Umbilical cord (tissue), 2 donors: Measurements from ENCODE around the gene VAT1. TPM values are rescaled to one million over a fixed set of nuclear protein-coding genes. Genes with fewer than 3 reads are reported as not detected.
"Not testable (repeated sequence)": the region's sequence is repeated elsewhere in the genome, so short reads cannot be mapped to it uniquely, and the experiment has no call there.

Source experiments
- DNase-seq: peaks from one replicate; pipeline ENCODE4 v3.0.0-alpha.2; 2015; ENCODE audit warnings: low spot score
- total RNA-seq: library from RNA; depleted of rRNA; stranded (reverse); fragments of >200 nt; gene quantifications from one replicate; pipeline ENCODE4 v1.2.3, GENCODE V29; 2014; ENCODE audit warnings: low replicate concordance; ENCODE audit not compliant: insufficient read depth

VAT1 gene
- total RNA-seq, 1 donor from 2014 or later: 38.8 TPM

DNA sequence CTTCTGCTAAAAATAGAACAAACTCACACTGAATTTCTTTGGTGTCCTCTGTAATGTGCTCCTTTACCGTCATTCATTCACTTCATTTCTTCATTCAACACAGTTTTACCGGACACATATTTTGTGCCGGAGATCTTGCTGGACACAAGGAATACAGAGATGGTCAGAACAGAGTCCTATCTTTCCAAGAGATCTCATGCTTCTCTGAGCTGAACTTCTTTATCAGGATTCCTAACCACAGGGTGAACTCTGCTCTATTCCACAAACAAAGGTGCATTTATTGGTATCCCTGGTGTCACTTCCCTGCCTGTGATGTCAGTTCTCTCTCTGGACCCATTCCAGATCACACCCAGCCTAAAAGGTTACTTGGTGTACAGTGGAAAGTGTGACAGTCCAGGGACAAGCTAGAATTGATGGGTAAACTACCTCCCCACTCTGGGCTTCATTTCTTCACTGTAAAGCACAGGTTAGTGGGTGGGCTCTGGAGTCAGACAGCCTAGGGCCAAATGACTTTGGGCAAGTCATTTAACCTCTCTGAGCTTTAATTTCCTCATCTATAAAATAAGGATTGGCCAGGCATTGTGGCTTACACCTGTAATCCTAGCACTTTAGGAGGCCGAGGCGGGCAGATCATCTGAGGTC lies 11.4 kb downstream of the VAT1 start:
- no peak for DNase-seq

DNA sequence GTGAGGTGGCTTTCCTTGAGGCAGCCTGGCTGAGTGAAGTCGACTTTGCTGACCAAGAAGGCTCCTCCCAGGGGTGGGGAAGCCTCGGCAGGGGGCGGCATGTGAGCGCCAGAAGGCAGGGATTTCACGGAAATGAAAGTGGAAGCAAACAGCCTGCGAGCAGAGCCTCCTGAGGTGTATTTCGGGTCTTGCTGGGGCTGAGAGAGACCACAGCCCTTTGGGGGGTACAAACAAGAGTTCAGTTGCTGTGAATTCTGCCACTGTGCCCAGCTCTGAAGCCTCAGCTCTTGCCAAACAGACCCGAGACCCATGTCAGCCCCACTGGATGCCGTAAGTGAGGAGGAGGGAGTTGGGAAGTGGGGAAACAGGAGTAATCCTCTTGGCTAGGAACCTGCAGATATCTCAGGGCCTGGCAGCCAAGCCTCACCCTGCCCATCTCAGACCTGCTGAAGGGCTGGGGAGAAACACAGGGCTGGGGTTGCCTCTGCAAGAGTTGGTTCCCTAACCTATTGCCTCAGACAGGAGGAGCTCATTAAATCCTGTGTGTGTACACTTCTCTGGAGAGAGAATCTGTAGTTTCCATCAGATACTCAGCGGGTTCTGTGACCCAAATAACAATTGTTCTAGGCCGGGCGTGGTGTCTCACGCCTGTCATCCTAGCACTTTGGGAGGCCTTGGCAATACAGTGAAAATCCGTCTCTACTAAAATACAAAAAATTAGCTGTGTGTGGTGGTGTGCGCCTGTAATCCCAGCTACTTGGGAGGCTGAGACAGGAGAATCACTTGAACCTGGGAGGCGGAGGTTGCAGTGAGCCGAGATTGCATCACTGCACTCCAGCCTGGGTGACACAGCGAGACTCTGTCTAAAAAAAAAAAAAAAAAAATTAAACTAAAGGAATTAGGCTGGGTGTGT lies 15.3 kb downstream of the VAT1 start, which contains the start of gene IFI35:
TSS of gene IFI35 (plus strand) at position 146 of the 913 bp plus-strand sequence. CDS start at position 310, 164 bp downstream.
- DNase-seq: peak; percentile 87

DNA sequence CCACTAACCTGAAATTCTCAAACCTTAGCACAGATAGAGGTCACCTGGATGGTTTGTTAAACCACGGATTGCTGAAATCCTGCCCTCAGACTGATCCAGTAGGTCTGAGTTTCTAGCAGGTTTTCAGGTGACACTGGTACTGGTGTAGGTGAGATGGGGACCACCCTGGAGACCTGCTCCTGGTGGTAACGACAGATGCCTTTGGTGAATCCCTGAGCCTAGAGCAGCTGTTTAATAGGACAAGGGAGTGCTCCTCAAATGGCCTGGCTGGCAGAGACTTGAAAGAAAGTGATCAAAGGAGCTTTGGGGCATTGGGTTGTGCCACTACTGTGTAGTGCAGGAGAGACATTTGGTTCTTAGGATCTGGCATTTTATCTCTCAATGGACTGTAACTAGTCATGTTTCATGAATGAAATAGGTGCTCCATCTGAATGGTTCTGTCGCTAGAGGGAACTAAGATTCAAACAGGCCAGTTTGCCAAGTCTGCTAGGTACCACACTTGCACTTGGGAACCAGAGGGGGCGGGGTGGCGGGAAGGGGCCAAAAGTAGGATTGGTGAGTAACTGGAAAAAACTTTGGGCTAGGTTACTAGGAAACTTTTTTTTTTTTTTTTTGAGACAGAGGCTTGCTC lies 18.5 kb downstream of the VAT1 start:
- no peak for DNase-seq

DNA sequence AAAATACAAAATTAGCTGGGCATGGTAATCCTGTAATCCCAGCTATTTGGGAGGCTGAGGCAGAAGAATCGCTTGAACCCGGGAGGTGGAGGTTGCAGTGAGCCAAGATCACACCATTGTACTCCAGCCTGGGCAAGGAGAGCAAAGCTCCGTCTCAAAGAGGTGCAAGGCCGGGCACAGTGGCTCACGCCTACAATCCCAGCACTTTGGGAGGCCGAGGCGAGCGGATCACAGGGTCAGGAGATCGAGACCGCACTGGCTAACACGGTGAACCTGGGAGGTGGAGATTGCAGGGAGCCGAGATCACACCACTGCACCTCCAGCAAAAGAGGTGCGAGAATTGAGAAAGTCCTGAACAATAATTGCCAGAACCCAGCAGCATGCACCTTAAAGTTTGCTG lies 21.3 kb downstream of the VAT1 start:
- DNase-seq: not testable (repeated sequence)

DNA sequence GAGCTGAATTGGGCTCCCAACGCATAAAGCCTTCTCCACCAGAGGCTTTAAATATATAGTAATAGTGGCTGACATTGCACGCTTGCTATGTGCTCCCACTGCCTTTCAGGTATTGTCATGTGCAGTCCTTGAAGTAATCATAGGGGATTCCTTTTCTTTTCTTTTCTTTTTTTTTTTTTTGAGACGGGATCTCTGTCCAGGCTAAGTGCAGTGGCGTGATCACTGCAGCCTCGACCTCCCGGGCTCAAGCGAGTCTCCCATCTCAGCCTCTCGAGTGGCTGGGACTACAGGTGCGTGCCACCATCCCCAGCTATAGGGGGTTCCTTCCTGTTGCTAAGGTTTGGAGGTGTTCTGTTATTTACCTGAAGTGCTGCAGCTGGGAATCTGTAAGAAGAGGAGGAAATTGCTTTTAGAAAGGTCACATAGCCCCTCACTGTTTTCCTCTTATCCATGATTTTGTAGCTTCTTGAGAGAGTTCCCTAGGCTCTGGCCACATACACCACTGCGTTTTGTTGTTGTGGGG lies 23.1 kb downstream of the VAT1 start:
- DNase-seq: no peak

DNA sequence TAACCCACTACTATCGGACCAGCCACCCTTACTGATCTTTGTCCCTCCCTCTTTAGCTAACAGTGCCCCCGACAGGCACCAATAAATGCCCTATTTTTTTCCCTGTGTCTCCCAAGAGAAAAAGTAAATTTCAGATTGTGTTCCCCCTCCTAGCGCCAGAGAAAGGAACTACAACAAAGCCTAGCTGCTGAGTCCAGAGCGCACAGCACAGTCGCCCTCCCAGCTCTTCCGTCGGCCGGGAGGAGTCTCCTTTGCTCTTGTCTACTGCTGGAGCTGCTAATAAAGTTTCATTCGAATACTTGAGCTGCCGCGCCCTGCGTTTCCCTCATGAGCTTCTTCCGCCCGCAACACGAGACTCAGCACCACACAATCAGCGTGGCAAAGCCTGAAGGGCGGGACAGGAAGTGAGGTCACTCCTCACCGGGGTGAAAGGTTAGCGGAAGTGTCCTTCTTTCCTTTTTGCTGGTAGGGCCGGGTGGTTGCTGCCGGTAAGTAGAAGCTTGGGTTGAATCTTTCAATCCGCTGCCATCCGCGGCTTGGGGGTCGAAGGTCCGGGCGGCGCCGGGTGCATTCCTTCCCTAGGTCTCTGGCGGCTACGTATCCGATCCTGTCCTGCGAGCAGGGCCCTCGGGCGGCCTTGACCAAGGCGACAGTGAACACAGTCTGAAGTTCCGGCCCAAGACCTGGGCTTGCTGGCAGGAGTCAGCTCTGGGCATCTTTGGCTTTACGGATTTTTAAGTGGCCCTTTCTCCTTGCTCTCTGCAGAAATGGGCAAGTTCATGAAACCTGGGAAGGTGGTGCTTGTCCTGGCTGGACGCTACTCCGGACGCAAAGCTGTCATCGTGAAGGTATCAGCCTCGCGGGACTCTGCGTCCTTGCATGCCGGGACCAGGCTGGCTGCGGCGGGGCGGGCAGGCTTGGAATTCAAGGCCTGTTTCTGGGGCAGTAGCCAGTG lies 23.9 kb downstream of the VAT1 start, which contains the start of gene RPL27:
TSS of gene RPL27 (plus strand) at position 436 of the 955 bp plus-strand sequence. CDS start at position 768, 332 bp downstream.
- peak; percentile 100 for DNase-seq

DNA sequence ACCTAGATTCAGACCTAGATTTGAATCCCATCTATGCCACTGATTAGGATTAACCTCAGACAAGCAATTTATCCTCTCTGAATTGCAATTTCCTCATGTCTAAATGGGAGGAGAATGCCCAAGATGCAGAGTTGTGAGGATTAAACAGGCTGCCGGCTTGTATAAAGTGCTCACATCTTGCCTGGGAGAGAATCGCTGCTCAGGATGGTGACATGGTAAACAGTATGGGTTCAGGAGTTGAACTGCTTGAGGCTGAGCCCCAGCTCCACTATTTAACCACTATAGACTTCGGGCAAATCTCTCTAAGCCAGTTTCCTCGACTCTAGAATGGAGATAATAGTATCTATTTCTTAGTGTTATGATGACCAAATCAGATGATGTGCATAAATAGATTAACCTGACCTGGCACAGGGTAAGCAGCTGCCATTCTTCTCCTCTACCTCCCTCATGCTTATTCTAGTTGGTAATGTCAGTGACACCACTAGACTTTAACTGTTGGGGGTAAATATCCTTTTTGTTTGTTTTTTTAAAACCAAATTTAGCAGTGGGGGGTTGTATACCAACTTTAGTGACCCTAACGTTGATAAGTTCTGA lies 24.7 kb downstream of the VAT1 start:
- no peak for DNase-seq

DNA sequence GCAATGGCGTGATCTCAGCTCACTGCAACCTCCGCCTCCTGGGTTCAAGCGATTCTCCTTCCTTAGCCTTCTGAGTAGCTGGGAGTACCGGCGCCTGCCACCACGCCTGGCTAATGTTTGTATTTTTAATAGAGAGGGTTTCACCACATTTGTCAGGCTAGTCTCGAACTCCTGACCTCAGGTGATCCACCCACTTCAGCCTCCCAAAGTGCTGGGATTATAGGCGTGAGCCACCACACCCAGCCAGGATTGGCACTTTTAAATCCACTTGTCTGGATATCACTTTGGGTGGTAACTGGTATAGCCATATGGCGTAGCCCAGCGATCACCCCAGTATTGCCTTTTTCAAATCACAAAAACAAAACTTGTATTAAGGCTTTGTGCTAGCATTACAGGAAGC lies 28.3 kb downstream of the VAT1 start:
- DNase-seq: not testable (repeated sequence)

DNA sequence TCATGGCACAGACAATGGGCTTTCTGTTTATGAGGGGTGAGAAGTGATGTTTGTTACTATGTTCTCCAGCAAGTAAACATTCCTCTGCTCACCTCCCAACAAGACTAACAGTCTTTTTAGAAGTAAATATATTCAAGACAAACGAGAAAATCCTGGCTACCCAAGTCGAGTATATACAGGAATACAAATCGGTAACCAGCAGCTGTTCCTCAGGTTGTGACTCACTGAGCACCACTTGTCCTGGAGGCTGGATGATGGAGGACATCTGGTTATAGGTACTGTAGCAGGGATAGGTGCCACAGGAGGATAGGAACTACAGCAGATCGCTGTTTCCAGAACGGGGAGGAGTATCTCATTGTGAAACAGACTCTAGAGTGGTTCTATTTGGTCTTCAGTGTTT lies 29.3 kb downstream of the VAT1 start:
- DNase-seq: no peak

DNA sequence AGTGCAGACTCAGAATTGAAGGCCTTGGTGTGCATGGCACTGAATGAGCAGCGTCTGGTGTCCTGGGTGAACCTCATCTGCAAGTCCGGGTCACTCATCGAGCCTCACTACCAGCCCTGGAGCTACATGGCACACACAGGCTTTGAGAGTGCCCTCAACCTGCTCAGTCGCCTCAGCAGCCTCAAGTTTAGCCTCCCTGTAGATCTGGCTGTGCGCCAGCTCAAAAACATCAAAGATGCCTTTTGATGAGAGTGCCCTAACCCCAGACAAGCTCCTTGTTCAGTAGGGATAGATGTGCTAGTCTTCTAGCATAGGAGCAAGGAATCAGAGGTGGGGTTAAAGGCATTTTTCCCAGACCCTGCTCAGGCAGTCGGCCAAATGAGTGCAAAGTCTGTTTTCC lies 30.7 kb downstream of the VAT1 start:
- no peak for DNase-seq

DNA sequence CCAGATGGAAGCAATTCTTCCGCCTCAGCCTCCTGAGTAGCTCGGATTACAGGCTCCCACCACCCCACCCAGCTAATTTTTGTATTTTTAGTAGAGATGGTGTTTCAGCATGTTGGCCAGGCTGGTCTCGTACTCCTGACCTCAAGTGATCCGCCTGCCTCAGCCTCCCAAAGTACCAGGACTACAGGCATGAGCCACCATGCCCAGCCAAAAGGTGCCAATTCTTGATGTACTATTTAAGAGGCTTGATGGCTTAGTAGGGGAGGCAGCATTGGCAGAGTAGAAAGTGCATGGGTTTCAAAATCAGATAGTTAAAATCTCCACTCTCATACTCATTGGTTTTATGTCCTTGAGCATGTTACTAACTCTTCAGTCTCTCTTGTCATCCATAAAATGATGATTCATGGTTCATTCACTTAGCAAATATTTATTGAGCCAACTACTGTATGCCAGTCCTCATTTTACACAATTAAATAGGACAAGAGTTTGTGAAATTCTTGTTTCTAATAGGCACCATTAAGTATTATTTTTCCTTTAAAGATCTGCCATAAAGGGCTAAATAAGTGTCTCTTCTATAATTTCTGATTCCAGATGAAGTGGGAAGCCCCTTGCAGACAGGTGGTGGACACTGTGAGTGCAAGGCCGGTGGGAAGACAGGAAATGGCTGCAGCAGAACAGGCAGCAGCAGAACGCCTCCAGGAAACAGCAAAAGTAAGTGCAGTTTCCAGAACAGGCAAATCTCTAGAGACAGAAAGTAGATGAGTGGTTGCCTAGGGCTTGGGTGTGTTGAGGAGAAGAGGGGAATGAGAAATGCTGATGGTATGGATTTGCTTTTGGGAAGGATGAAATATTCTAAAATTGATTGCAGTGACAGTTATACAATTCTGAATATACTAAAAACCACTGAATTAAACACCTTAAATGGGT lies 32.2 kb downstream of the VAT1 start:
- DNase-seq: no peak

DNA sequence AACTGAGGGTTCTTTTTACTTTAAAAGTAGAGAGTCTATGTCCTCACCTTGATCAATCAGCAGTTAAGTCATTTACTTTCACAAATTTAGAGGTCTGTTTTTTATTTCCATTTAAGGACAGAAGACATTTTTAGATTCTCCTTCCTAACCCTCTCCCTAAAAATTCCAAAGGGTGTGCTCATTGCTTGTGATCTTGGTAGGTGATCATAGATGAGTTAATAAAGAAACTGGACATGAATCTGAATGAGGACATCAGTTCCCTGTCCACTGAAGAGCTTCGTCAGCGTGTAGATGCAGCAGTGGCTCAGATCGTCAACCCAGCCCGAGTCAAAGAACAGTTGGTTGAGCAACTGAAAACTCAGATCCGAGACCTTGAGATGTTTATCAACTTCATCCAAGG lies 33.0 kb downstream of the VAT1 start:
- no peak for DNase-seq

DNA sequence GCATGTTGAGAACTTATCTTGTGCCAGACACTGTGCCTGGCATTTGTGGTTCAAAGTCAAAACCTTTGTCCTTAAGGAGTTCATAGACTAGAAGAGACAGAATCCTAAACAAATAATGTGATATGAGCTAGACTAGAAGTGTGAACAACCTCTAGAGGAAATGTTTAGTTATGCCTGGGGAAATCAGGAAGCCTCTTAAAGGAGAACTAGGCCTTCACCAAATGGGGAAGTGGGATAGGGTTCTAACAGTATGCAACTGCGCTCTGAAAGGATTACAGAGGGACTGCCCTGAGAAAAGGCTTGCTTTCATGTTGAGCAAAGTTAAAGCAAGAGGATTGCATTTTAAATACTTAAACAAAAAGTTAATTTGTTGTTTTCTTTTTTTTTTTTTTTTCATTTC lies 37.0 kb downstream of the VAT1 start:
- DNase-seq: peak; percentile 28

DNA sequence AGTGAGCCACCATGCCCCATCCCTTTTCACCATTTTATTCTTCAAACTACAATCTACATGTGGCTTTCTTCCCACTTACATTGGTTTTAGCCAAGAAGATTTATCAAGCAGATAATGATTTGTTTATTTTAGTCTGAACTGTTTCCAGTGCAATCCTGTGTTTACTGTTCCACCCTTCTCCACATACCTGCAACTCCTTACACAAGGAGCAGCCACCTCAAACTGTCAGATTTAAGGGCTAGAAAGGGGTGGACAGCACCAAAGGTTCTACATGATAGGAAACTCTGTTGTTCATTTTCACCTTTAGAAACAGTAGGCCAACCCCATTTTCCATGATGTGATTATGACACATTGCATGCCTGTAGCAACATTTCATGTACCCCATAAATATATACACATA lies 39.9 kb downstream of the VAT1 start:
- no peak for DNase-seq

DNA sequence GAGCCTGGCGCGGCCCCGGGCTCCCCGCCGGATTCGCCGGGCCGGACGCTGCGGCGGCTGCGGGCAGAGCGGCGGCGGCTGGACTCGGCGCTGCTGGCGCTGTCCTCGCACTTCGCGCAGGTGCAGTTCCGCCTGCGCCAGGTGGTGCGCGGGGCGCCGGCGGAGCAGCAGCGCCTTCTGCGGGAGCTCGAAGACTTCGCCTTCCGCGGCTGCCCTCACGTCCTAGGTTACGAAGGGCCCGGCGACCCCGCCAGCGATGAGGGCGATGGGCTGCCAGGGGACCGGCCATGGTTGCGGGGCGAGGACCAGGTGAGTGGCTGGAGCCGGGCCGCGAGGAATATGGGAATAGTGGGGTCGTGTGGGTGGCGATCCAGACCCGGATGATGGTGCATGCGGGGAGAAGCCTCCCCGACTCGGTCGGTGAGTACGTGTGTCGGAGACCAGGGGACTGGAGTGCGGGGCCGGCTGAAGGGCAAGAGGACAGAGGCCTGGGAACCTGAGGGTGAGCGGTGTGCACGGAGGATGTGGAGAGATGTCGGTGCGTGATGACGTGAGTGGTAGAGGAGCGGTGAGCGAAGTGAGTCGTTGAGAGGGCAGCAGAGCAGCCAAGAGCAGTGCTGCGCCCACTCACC lies 41.3 kb downstream of the VAT1 start:
- no peak for DNase-seq

DNA sequence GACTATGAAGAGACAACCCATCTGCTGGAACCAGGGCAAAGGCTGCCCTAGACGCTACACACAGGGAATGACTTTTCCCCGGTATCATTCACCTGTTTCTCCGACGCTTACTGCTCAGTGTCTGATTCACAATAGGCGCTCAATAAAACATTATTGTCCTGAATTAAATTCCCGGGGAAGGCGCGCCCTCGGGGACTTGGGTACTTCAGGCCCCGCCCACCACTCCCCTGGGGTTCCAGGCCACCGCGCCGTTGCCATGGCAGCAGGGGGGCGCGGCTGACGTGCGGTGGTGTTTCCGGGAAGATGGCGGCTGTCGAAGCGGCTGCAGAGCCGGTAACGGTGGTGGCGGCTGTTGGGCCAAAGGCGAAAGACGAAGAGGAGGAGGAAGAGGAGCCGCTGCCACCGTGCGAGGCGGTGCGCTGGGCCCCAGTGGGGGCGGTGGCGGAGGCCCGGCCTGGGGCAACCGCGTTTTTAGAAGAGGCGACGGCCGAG lies 41.9 kb downstream of the VAT1 start, which contains the start of gene RUNDC1:
TSS of gene RUNDC1 (plus strand) at position 292 of the 492 bp plus-strand sequence. CDS start at position 304, 12 bp downstream.
- peak; percentile 93 for DNase-seq

DNA sequence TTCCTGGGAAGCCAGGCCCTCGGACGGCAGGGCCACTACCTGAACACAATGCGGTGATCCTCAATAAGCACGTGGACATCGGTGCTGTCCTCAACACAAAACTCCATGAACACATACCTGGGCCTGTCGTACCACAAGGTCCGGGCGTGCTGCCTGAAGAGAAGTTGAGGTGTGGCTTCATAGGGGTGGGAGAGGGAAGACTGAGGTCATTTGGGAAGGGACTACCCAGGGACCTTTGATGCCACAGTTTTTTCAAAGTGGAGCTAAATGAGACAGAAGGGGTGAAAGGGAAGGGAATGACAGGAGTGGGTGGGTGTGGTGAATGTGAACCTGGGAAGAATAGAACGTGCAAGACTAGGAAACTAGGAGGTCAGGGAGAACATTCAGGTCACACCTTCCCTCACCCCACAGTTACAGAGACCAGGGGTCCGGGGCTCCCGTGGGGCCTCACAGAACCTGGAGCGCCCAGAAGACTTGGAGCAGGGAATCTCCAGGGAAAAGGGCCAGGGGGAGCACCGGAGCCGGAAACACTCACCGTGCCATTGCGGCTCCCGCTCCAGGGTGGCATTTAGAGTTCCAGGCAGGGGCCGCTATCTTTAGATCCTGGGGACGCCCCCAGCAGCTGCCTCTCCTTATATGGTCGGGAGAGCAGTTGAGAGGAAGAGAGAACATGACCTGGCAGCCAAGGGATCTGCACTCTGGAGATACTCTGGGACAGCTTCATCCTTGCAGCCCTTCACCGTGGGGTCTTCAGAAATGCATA lies 42.5 kb downstream of the VAT1 start, which contains the start of gene PTGES3L:
TSS of gene PTGES3L (minus strand) at position 570 of the 763 bp plus-strand sequence. CDS start at position 543, 27 bp downstream.
- peak; percentile 62 for DNase-seq

DNA sequence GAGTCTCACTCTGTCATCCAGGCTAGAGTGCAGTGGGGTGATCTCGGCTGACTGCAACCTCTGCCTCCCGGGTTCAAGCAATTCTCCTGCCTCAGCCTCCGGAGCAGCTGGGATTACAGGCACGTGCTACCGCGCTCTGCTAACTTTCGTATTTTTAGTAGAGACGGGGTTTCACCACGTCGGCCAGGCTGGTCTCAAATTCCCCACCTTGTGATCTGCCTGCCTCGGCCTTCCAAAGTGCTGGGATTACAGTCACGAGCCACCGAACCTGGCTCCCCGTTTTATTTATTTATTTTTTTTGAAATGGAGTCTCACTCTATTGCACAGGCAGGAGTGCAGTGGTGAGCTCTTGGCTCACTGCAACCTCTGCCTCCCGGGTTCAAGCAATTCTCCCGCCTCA lies 46.5 kb downstream of the VAT1 start:
- not testable (repeated sequence) for DNase-seq
